CD8-positive, alpha-beta memory T cell (primary cell): ENCODE measurements around the gene OR8A1. TPM values are rescaled to one million over a fixed set of nuclear protein-coding genes. Genes with fewer than 3 reads are reported as not detected.
A peak's percentile ranks its signal among the peaks of the same experiment; 100 is the strongest.
"Not testable (repeated sequence)": the region's sequence is repeated elsewhere in the genome, so short reads cannot be mapped to it uniquely, and the experiment has no call there.

ENCODE experiments used
- CTCF ChIA-PET: fragments of 350-600 bp; sonication (Branson Sonifier 250); formaldehyde crosslinking; loops from one replicate; lab custom pipeline; 2021; ENCODE audit warnings: antibody characterized with exemption; lab: Charles Lee
- POLR2A ChIA-PET: fragments of 350-600 bp; sonication (Branson Sonifier 250); formaldehyde crosslinking; loops from one replicate; lab custom pipeline; 2021; ENCODE audit warnings: antibody characterized with exemption; lab: Charles Lee
- DNase-seq, 5 donors: peaks; one replicate each; pipeline versions ENCODE4 v3.0.0 to v3.0.0-alpha.2; 2020 to 2022; ENCODE audit warnings: mixed read lengths in 1 of 5
- H3K27ac ChIP-seq: one replicate; pipeline ENCODE4 v1.7.0; 2013; ENCODE audit warnings: low read depth, mild to moderate bottlenecking, low read length, moderate library complexity
- H3K27me3 ChIP-seq: 2 replicates; pipeline ENCODE4 v1.7.0; 2013; ENCODE audit warnings: low read length, mild to moderate bottlenecking; ENCODE audit not compliant: insufficient read depth, poor library complexity, severe bottlenecking
- H3K36me3 ChIP-seq: 2 replicates; pipeline ENCODE4 v1.7.0; 2013; ENCODE audit warnings: mild to moderate bottlenecking, low read length, moderate library complexity; ENCODE audit not compliant: insufficient read depth
- H3K4me1 ChIP-seq: 2 replicates; pipeline ENCODE4 v1.7.0; 2013; ENCODE audit warnings: mild to moderate bottlenecking, low read length, moderate library complexity; ENCODE audit not compliant: insufficient read depth
- H3K4me3 ChIP-seq: 2 replicates; pipeline ENCODE4 v1.7.0; 2013; ENCODE audit warnings: mild to moderate bottlenecking, low read length
- H3K9me3 ChIP-seq: 2 replicates; pipeline ENCODE4 v1.7.0; 2013; ENCODE audit warnings: mild to moderate bottlenecking, low read length
- H3K27ac Mint-ChIP-seq, 8 donors: one replicate each; pipeline ENCODE4 v1.8.0; 2020 to 2021; ENCODE audit warnings: mixed read lengths in 8 of 8, mild to moderate bottlenecking in 6 of 8, inconsistent platforms in 3 of 8, moderate library complexity in 3 of 8
- H3K27me3 Mint-ChIP-seq, 2 donors: one replicate each; pipeline ENCODE4 v1.8.0; 2020 to 2021; ENCODE audit warnings: mixed read lengths in 2 of 2, mild to moderate bottlenecking in 1 of 2, moderate library complexity in 1 of 2
- H3K36me3 Mint-ChIP-seq, 3 donors: one replicate each; pipeline ENCODE4 v1.8.0; 2020 to 2021; ENCODE audit warnings: mixed read lengths in 3 of 3, inconsistent platforms in 1 of 3, mild to moderate bottlenecking in 1 of 3
- H3K4me1 Mint-ChIP-seq, 3 donors: one replicate each; pipeline ENCODE4 v1.8.0; 2020 to 2021; ENCODE audit warnings: mixed read lengths in 3 of 3, inconsistent platforms in 1 of 3, mild to moderate bottlenecking in 1 of 3
- H3K4me3 Mint-ChIP-seq, 7 donors: one replicate each; pipeline ENCODE4 v1.8.0; 2020 to 2021; ENCODE audit warnings: mixed read lengths in 7 of 7, mild to moderate bottlenecking in 6 of 7, moderate library complexity in 4 of 7, inconsistent platforms in 2 of 7
- H3K9me3 Mint-ChIP-seq, 5 donors: one replicate each; pipeline ENCODE4 v1.8.0; 2020 to 2022; ENCODE audit warnings: mixed read lengths in 5 of 5, mild to moderate bottlenecking in 3 of 5, moderate library complexity in 2 of 5, inconsistent platforms in 1 of 5
- polyA plus RNA-seq: library from polyadenylated mRNA; unstranded; fragments of 300-500 nt; fragmentation: Illumina TruSeq; gene quantifications from one replicate; pipeline ENCODE4 v1.2.3, GENCODE V29; 2021
- total RNA-seq, 2 experiments: library from RNA; stranded (reverse); gene quantifications; one replicate each; pipeline ENCODE4 v1.2.3, GENCODE V29; 2021

OR8A1 gene
- total and polyA plus RNA-seq, 3 experiments from 2014 or later = not detected

- POLR2A ChIA-PET = no interaction called here
- H3K4me1 Mint-ChIP-seq = no peaks in the 10 kb centered on the region
Measured at GRCh38 chr11:124597626-124598025, 27.8 kb downstream of the OR8A1 start.

GRCh38 chr11:124600621-124601320 lies 31.0 kb downstream of the OR8A1 start:
- no peaks in the 10 kb centered on the region for H3K4me1 ChIP-seq
- no peak for DNase-seq
- H3K4me1 Mint-ChIP-seq = no peaks in the 10 kb centered on the region
- H3K36me3 Mint-ChIP-seq = peaks cover 0 to 7% (median 0%) of the 10 kb centered on the region in 3 donors
- no peak overlapping the region for H3K27ac ChIP-seq
- peaks cover 0 to 2% (median 0%) of the 10 kb centered on the region in 5 donors for H3K9me3 Mint-ChIP-seq
- H3K27ac Mint-ChIP-seq = no peak overlapping the region
- H3K4me3 ChIP-seq = no peak overlapping the region
- no peak overlapping the region for H3K4me3 Mint-ChIP-seq
- peaks cover 11 to 50% of the 10 kb centered on the region in 2 donors for H3K27me3 Mint-ChIP-seq
- ChIA-PET CTCF (no interaction called here), POLR2A (no interaction called here)
- H3K9me3 ChIP-seq = no peaks in the 10 kb centered on the region
- no peaks in the 10 kb centered on the region for H3K36me3 ChIP-seq
- H3K27me3 ChIP-seq = peaks cover 8% of the 10 kb centered on the region

More at GRCh38 chr11:124597626-124598025, 27.8 kb downstream of the OR8A1 start:
- Histone ChIP-seq H3K36me3 (no peaks in the 10 kb centered on the region), H3K9me3 (no peaks in the 10 kb centered on the region), H3K27ac (no peak overlapping the region), H3K4me3 (no peak overlapping the region), H3K4me1 (no peaks in the 10 kb centered on the region), H3K27me3 (peaks cover 8% of the 10 kb centered on the region)
- CTCF ChIA-PET = no interaction called here
- H3K27ac Mint-ChIP-seq = peak overlapping the region in 1 of 8 donors; percentile 4
- no peak for DNase-seq
- H3K27me3 Mint-ChIP-seq = peaks cover 14 to 56% of the 10 kb centered on the region in 2 donors
- H3K4me3 Mint-ChIP-seq = no peak overlapping the region
- H3K9me3 Mint-ChIP-seq = peaks cover 0 to 2% (median 0%) of the 10 kb centered on the region in 5 donors
- peaks cover 0 to 7% (median 0%) of the 10 kb centered on the region in 3 donors for H3K36me3 Mint-ChIP-seq

GRCh38 chr11:124602193-124602592 lies 32.4 kb downstream of the OR8A1 start:
- Histone ChIP-seq H3K27ac (no peak overlapping the region), H3K4me1 (no peaks in the 10 kb centered on the region), H3K27me3 (peaks cover 8% of the 10 kb centered on the region), H3K4me3 (no peak overlapping the region), H3K9me3 (no peaks in the 10 kb centered on the region), H3K36me3 (no peaks in the 10 kb centered on the region)
- Mint-ChIP-seq H3K27ac (no peak overlapping the region), H3K4me1 (no peaks in the 10 kb centered on the region), H3K36me3 (peaks cover 0 to 7% (median 0%) of the 10 kb centered on the region in 3 donors), H3K27me3 (peaks cover 10 to 36% of the 10 kb centered on the region in 2 donors), H3K9me3 (peaks cover 0 to 2% (median 0%) of the 10 kb centered on the region in 5 donors), H3K4me3 (no peak overlapping the region)
- no peak for DNase-seq
- POLR2A ChIA-PET = no interaction called here
- CTCF ChIA-PET = no interaction called here

- H3K27me3 ChIP-seq, POLR2A ChIA-PET, H3K4me1 ChIP-seq, DNase-seq, H3K36me3 ChIP-seq, H3K36me3 Mint-ChIP-seq, CTCF ChIA-PET, H3K9me3 Mint-ChIP-seq, H3K4me3 ChIP-seq, H3K9me3 ChIP-seq, H3K4me3 Mint-ChIP-seq, H3K27ac ChIP-seq, H3K4me1 Mint-ChIP-seq, H3K27ac Mint-ChIP-seq: not testable (repeated sequence)
- peaks cover 8 to 32% of the 10 kb centered on the region in 2 donors for H3K27me3 Mint-ChIP-seq
Measured at GRCh38 chr11:124602723-124603122, 32.9 kb downstream of the OR8A1 start.

GRCh38 chr11:124605719-124606118 lies 35.9 kb downstream of the OR8A1 start:
- no peak for DNase-seq
- H3K4me3 ChIP-seq = no peak overlapping the region
- no peaks in the 10 kb centered on the region for H3K36me3 ChIP-seq
- no peak overlapping the region for H3K27ac ChIP-seq
- no peak overlapping the region for H3K4me3 Mint-ChIP-seq
- no peaks in the 10 kb centered on the region for H3K9me3 Mint-ChIP-seq
- no peaks in the 10 kb centered on the region for H3K27me3 ChIP-seq
- H3K4me1 Mint-ChIP-seq = no peaks in the 10 kb centered on the region
- H3K27me3 Mint-ChIP-seq = peaks cover 8 to 20% of the 10 kb centered on the region in 2 donors
- H3K4me1 ChIP-seq = no peaks in the 10 kb centered on the region
- H3K36me3 Mint-ChIP-seq = no peaks in the 10 kb centered on the region
- ChIA-PET POLR2A (no interaction called here), CTCF (no interaction called here)
- H3K9me3 ChIP-seq = no peaks in the 10 kb centered on the region
- no peak overlapping the region for H3K27ac Mint-ChIP-seq

GRCh38 chr11:124608147-124608546 lies 38.4 kb downstream of the OR8A1 start:
- H3K9me3 ChIP-seq = no peaks in the 10 kb centered on the region
- H3K36me3 ChIP-seq = no peaks in the 10 kb centered on the region
- Mint-ChIP-seq H3K27ac (no peak overlapping the region), H3K36me3 (no peaks in the 10 kb centered on the region), H3K27me3 (peaks cover 3 to 7% of the 10 kb centered on the region in 2 donors), H3K4me3 (no peak overlapping the region), H3K9me3 (no peaks in the 10 kb centered on the region), H3K4me1 (peaks cover 3 to 7% (median 5%) of the 10 kb centered on the region in 3 donors)
- POLR2A ChIA-PET = no interaction called here
- no peaks in the 10 kb centered on the region for H3K4me1 ChIP-seq
- H3K27ac ChIP-seq = no peak overlapping the region
- H3K4me3 ChIP-seq = no peak overlapping the region
- H3K27me3 ChIP-seq = no peaks in the 10 kb centered on the region
- CTCF ChIA-PET = no interaction called here
- no peak for DNase-seq

GRCh38 chr11:124610295-124610694 lies 40.5 kb downstream of the OR8A1 start:
- no peaks in the 10 kb centered on the region for H3K36me3 ChIP-seq
- no peaks in the 10 kb centered on the region for H3K9me3 ChIP-seq
- ChIA-PET POLR2A (no interaction called here), CTCF (no interaction called here)
- Mint-ChIP-seq H3K9me3 (no peaks in the 10 kb centered on the region), H3K27me3 (peaks cover 7 to 11% of the 10 kb centered on the region in 2 donors), H3K4me1 (peaks cover 3 to 7% (median 5%) of the 10 kb centered on the region in 3 donors), H3K4me3 (no peak overlapping the region), H3K27ac (no peak overlapping the region), H3K36me3 (no peaks in the 10 kb centered on the region)
- H3K27ac ChIP-seq = no peak overlapping the region
- no peaks in the 10 kb centered on the region for H3K4me1 ChIP-seq
- no peak overlapping the region for H3K4me3 ChIP-seq
- no peak for DNase-seq
- H3K27me3 ChIP-seq = no peaks in the 10 kb centered on the region

- H3K4me3 ChIP-seq = no peak within 1 kb of the TSS
- POLR2A ChIA-PET = no interaction called here
- H3K9me3 ChIP-seq = no peaks in the 10 kb centered on the region
- Mint-ChIP-seq H3K27me3 (peaks cover 5 to 12% of the 10 kb centered on the region in 2 donors), H3K36me3 (no peaks in the 10 kb centered on the region), H3K4me1 (peaks cover 3 to 7% (median 5%) of the 10 kb centered on the region in 3 donors), H3K9me3 (no peaks in the 10 kb centered on the region), H3K27ac (peak within 1 kb of the TSS in 2 of 8 donors; percentile 9 to 43), H3K4me3 (no peak within 1 kb of the TSS)
- DNase-seq = no peak
- H3K27me3 ChIP-seq = no peaks in the 10 kb centered on the region
- H3K36me3 ChIP-seq = no peaks in the 10 kb centered on the region
- CTCF ChIA-PET = no interaction called here
- no peak within 1 kb of the TSS for H3K27ac ChIP-seq
- no peaks in the 10 kb centered on the region for H3K4me1 ChIP-seq
Measured at GRCh38 chr11:124611064-124611463, 41.3 kb downstream of the OR8A1 start, which contains the start of gene PANX3. Gene PANX3 (plus strand): TSS chr11:124611428. CDS start chr11:124611557, 129 bp downstream.
